GM19397 (cell line): ENCODE measurements around the gene SYMPK.

Experiments
- ATAC-seq: cut with Tn5 transposase; IDR thresholded peaks from one replicate; pipeline ENCODE4 v1.9.1; 2021; ENCODE audit warnings: mild to moderate bottlenecking, moderate library complexity; ENCODE audit not compliant: unreplicated experiment

SYMPK gene

GRCh38 chr19:45782820-45783785, 79.8 kb downstream of the SYMPK start:
- no peak for ATAC-seq

DNA sequence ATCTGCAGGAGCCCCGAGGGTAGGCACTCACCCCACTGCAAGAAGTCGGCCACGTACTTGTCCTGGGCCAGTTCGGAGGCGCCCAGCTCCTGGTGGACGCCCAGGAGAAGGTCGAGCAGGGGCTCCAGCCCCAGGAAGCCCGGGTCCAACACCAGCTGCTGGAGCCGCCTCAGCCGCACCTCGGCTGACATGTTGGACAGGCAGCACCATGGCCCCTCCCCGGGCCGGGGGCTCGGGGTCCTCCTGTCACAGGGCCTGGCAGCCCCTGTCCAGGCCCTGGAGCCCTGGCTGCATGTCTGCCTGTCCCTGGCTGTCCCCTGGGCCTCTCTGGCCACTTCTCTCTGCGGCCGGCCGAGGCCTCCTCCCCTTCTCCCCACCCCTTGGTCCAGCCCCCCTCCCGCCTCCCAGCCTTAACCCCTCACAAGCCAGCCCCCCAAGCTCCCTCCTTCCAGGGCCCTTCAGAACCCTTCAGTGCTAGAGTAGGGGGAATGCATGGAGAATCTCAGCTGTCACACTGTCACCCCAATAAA, 80.7 kb downstream of the SYMPK start, which contains the start of gene DMPK:
Gene DMPK, minus strand, starts transcription at position 329 of the 530 bp plus-strand sequence. Its CDS starts 138 bp downstream, at position 191.
- no peak for ATAC-seq

DNA sequence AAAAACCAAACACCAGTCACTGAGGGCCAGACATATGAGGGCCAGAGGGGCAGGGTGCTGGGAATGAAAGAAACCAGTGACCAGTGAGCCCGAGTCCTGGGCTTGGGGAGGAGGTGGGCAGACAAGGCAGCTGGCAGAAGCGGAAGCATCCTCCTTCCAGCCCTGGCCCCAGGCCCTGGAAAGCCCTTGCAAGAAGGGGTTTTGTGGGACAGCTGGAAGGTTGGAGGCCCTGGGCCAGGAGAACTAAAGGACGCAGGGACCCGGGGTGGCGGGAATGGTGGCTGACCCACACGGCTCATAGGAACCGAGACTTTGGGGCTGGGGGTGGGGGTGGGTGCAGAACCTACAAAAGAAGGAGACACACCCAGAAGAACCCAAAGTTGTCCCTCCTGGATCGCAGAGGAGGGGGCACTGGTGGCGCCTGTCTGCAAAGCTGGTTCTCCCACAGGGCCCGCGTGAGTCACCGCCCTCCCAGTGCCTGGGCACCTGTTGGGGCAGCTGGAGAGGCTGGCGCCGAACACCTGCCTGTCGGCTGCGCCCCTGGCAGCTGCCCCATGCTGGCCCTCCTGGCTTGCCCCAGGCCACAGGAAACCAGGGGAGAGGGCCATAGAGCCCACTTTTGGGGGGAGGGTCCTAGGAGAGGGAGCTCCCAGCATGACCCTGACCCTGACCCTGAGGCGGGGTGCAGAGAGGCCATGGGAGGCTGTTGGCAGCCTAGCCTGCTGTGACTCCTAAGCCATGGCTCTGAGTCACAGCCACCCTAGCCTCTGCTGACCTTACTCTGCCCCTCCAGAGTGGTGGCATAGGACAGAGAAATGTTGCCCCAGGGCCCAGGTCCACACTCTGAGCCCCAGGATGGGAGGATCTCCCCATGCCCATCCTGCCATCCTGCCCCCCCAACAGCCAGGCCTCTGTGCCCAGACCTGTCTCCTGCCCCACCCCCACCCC, 81.5 kb downstream of the SYMPK start:
- no peak for ATAC-seq

GRCh38 chr19:45780448-45781213, 82.3 kb downstream of the SYMPK start:
- no peak for ATAC-seq

- no peak for ATAC-seq
These were observed 82.8 kb downstream of the SYMPK start for GRCh38 chr19:45780146-45780447.

DNA sequence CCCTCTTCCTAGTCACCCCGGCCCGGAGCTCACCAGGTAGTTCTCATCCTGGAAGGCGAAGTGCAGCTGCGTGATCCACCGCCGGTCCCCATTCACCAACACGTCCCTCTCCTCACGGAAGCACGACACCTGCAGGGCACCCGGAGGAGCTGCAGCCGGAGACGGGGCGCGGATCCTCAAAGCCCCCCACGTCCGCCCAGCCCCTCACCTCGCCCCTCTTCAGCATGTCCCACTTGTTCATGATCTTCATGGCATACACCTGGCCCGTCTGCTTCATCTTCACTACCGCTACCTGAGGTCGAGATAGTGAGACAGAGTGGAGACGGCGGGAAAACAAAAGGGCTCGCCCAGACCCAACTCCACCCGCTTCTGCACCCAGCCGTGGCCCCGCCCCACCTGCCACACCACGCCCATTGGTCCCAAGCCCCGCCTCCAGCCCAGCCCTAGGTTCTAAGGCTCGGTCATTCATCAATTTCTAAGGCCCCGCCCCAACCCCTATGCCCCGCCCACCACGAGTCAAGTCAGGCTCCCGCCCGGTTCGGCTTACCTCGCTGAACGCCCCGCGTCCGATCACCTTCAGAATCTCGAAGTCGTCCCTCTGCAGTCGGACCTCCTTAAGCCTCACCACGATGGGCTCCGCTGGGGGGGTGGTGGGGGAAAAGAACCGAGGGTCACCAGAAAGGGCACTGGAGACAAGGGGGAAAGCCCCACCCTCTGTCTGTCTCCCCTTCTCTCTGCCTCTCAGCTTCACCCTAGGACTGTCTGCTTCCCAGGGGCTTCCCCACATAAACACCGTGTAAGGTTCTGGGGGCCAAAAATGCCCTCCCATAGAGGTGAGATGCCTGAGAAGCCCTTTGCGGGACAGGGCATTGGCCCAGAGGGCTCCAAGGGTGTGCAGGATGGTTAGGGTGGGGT, 83.5 kb downstream of the SYMPK start:
- peak; percentile 67 for ATAC-seq

GRCh38 chr19:45778010-45778661, 84.8 kb downstream of the SYMPK start:
- ATAC-seq = no peak

DNA sequence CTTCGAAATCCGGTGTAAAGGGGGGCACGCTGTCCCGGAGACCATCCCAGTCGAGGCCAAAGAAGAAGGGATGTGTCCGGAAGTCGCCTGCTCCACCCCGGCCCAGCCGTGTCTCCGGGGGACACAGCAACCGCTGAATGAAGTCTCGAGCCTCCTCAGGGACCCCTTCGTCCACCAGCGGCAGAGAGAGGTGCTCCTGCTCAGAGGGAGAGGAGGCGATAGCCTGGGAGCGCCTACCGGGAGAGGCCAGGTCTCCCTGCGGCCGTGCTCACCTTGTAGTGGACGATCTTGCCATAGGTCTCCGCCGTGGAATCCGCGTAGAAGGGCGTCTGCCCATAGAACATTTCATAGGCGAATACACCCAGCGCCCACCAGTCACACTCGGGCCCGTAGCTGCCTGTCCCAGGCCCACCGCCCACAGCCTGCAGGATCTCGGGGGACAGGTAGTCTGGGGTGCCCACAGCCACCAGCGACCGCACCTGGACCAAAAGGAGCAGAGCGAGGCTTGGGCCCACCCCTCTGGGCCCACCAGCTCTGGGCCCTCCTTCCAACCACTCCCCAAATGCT, 85.5 kb downstream of the SYMPK start:
- ATAC-seq = no peak

- no peak for ATAC-seq
These were observed 88.2 kb downstream of the SYMPK start for GRCh38 chr19:45774765-45775164.

DNA sequence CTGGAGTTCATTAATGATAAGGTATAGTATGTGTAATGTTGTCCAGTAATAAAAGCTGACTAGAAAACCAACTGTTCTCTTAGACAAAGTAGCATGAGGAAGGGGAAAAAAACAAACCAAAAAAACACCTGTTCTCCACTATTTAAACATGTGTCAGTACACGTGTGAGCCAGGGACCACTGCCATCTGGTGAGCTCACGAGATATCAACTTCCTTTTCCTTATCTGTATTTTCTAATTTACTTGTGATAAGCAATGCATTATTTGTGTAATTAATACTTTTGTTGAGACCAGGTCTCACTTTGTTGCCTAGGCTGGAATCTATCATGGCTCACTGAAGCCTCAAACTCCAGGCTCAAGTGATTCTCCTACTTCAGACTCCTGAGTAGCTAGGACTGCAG, 89.6 kb downstream of the SYMPK start:
- no peak for ATAC-seq

DNA sequence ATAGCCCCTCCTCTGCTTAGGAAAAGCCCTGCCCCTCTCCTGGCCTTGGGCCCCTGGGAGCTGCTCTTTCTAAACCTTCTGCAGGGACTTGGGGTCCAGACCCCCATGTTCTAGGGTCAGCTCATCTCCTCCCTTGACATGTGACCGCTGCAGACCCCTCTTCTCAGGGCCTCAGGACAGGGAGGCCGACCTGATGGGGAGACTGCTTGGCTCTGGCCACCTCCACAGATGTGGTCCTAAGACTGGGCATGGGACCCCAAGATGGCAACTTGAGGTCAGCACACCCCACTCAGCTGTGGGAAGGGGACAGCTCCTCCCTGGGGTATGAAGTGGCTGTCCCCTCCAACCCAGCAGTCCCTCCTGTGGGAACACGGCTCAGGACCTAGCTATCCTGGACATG, 90.0 kb downstream of the SYMPK start:
- ATAC-seq = no peak

DNA sequence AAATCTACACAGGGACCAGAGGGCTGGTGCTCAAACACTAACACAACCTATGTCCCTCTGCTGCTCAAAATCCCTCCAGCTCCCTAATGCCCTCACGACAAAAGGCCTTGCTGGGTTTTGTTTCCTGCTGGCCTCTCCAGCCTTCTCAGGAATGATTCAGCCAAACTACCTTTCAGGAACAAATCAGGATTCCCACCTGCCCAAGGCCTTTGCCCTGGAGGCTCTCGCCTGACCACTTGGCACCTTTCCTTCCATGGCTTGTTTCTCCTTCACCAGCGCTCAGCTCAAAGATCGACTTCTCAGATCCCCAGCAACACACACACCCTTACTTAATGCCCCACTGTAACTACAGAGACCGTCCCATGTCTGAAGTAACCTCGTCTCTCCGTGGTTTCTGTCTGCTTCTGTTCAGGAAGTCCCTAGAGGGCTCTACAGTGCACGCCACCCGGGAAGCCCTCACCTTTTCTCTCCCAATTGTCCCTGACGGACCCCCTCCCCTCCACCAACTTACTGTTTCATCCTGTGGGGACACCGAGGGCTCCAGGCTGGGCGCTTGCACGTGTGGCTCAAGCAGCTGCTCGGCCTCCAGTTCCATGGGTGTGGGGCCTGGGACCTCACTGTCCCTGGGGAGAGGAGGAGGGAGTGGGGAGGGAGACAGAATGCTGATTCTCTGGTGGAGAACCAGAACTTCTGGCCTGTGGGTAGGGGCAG, 90.7 kb downstream of the SYMPK start:
- no peak for ATAC-seq

- ATAC-seq = no peak
These were observed 91.5 kb downstream of the SYMPK start for GRCh38 chr19:45771311-45771933.

DNA sequence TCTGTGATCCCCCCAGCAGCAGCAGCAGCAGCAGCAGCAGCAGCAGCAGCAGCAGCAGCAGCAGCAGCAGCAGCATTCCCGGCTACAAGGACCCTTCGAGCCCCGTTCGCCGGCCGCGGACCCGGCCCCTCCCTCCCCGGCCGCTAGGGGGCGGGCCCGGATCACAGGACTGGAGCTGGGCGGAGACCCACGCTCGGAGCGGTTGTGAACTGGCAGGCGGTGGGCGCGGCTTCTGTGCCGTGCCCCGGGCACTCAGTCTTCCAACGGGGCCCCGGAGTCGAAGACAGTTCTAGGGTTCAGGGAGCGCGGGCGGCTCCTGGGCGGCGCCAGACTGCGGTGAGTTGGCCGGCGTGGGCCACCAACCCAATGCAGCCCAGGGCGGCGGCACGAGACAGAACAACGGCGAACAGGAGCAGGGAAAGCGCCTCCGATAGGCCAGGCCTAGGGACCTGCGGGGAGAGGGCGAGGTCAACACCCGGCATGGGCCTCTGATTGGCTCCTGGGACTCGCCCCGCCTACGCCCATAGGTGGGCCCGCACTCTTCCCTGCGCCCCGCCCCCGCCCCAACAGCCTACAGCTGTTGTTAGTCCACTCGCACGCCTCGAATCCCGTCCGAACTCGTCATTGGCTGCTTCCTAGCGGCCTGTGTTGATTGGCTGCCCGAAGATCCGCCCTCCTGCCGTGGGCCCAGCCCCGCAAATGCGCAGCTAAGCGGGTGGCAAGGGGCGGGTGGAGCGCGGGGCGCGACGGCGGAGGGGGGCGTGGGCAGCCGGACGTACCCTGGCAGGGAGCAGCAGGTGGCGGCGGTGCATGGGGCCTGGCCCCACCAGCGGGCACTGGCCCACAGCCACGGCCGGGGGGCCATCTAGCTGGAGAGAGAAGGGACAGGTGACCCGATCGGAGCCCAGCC, 92.5 kb downstream of the SYMPK start:
- ATAC-seq = peak; percentile 43

GRCh38 chr19:45769821-45770191, 93.1 kb downstream of the SYMPK start:
- ATAC-seq = no peak

DNA sequence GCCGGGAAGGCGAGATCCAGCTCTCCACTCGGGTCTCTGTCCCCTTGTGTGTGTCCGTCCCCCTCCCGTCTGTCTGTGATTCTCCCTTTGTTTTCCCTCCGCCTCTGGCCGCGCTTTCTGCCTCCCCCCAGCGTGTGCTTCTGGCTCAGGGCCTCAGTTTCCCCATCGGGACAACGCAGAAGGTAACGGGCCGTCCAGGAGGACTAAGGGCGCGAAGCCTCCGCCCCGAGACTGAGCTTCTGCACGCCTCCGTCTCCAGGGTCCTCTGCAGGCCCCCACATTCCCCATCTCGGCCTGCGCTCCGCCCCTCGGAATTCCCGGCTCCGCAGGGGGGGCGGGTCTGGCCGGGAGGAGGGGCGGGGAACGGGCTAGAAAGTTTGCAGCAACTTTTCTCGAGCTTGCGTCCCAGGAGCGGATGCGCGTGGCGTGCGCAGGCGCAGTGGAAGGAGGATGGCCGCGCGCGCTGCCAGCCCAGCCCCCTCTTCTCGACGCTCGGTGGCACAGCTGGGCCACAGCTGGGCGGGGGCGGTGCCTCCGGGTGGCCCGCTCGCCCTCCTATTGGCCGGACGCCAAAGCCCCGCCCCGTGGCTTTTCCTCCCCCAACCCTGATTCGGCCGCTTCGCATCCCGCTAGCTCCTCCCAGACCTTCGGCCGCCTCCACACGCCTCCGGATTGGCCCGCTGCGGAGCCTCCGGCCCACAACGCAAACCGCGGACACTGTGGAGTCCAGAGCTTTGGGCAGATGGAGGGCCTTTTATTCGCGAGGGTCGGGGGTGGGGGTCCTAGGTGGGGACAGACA, 93.8 kb downstream of the SYMPK start, which contains the start of gene SIX5:
Gene SIX5, minus strand, starts transcription at position 269 of the 799 bp plus-strand sequence. CDS start 408 bp downstream, outside the sequence.
- ATAC-seq = peak; percentile 57
